HG02759 (cell line): Measurements from ENCODE around the gene KAZN.

Source experiments
- ATAC-seq: cut with Tn5 transposase; IDR thresholded peaks from one replicate; pipeline ENCODE4 v1.9.1; 2021; ENCODE audit warnings: mild to moderate bottlenecking, moderate library complexity; ENCODE audit not compliant: unreplicated experiment

The KAZN gene

DNA sequence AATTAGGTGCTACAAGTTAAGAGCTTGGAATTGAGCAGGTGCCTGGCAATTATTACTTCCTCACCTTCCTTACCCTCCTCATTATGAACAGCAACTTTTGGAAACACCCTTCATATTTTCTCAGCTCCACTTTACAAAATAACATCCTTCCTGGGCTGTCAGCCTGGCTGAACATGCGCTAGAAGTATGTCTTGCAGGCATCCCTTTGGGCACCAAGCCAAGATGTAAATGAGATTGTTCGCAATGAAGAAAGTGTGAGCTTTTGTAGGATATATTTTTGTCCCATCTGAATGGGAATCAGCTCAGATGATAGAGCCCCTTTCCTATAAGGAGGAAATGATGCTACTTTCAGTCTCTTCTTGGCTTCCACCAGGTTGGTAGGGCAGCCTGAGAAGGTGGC lies 245.9 kb downstream of the KAZN start:
- ATAC-seq = no peak

DNA sequence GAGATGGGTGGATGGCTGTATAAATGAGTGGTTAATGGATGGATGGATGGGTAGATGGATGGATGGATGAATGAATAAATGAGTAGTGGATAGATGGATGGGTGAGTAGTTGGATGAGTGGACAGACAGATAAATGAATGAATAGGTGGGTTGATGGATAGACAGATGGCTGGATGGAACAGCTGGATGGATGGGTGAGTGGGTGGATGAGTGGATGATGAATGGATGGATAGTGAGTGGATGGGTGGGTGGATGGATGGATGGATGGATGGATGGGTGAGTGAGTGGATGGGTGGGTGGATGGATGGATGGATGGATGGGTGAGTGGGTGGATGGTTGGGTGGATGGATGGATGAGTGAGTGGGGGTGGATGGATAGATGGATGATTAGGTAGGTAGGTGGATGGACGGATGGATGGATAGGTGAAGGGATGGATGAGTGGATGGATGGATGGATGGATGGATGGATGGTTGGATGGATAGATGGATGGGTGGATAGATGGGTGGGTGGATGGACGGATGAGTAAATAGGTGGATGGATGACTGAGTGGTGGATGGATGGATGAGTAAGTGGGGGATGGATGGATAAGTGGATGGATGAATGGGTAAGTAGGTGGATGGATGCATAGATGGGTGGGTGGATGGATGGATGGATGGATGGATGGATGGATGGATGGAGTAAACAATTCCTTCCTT lies 246.6 kb downstream of the KAZN start:
- no peak for ATAC-seq

DNA sequence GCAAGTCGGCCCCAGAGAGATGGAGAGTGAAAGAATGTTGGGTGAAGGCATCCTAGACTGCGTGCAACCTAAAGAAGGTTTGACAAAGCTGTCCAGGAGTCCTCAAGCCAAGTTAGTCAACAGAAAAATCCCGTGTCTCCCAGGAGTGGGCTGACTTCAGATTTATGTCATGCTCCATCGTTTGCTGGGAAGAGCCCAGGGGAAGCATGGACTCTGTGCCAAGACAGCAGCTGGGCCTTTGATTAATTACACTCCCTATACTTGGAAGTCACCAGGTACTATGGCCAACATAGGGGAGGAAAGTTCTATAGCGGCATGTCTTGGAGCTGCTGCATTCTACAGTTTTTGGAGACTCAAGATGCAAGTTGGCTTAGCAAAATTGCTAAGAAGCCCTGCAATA lies 247.4 kb downstream of the KAZN start:
- no peak for ATAC-seq

DNA sequence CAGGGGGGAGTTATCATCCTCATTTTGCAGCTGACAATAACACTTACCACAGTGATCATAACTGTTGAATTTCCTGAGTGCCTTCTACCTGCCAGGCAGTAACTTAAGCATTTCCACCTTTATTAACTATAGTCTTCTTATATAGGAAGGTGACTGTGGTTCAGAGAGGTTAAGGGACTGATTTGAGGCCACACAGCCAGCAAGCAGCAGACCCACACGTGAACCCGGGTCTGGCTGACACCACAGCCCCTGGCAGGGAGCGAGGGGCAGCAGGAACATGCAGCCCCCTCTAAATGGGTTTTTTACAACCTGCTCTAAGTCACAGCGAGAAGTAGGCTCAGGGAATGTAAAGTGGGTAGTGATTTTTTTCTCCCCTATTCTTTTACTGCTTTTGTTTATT lies 248.2 kb downstream of the KAZN start:
- ATAC-seq = no peak

DNA sequence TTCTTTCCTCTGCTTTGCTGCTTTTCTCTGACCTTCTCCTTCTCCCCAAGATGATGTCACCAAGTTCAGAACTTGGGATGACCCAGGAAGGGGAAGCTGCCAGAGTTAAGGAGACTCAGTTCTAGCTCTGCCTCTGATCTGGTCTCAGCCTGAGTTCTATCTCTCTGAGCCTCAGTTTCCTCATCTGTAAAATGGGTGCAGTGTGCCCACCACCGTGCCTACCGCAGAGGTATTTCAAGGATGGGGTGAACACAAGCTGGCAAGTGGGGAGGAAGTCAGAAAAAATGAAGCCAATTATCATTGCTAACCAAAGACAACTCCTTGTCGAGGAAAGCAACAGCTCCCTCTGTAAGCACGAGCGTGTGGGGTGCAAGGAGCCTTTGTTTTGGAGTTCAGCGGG lies 249.7 kb downstream of the KAZN start:
- no peak for ATAC-seq

DNA sequence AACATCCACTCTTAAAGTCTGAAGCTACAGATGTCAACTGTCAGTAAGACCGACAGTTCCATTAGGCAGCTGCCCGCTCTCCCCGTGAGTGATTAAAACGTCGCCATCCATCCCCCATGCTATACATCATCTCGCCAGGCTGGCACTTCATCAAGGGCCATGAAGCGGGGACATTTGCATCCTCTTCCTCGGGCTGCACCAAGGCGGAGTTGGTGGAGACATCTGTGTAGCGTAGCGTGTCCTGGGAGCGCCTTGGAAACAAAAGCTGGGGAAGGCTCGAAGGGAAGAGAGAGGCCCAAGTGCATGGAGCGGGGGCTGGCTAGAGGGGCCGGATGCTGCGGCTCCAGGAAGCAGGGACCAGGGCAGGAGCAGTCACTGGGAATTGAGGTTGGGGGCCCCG lies 250.1 kb downstream of the KAZN start:
- ATAC-seq = no peak

DNA sequence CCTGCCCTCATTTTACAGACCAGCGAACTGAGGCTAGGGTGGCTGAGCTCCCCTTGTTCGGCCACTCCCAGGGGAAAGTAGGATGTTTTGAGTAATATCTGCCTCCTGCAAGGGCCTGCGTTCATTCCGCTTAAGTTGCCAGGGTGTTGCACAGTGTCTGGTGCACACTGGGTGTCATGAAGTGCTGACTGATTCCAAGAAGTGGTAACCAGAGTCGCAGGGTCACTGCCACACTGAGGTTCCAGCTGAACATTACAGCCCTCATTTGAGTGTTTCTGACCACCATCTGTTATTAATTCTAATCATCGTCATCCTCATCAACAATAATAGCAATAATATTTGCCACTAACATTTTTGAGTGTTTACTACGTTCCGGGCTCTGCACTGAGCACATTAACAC lies 250.6 kb downstream of the KAZN start:
- no peak for ATAC-seq

DNA sequence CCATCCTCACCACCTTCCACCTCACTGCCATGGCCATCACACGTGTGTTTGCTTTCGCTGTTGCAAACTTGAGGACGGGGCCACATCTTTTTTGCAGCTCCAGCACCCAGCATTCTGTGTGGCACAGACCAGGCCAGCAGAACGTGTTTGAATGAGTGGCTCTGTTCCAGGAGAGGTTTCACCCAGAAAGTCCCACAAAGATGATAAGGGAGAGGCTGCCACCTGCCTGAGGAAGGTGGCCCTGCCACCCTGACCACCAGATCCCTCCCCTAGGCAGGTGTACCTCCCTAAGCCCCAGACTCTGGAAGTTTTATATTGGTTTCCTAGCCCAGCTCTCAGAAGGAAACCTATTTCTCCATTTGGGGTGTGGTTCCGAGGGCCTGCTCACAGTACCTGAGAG lies 252.1 kb downstream of the KAZN start:
- ATAC-seq = no peak

DNA sequence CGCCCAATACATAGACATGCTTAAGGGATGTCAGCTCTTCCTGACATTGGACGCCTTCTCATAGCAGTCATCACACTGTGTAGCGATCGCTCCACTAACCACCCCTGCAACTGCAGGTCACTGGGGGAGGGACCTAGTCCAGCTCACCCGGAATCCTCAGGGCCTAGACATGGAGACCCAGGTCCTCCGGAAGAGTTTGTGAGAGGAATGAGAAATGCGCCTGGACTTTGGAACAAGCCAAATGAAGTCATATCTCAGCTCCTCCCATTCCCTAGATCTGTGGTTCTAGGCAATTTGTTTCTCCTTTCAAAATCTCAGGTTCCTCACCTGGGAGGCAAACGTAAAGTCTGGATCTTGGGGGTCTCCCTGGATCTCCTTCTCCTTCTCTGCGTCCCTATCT lies 253.3 kb downstream of the KAZN start:
- no peak for ATAC-seq

DNA sequence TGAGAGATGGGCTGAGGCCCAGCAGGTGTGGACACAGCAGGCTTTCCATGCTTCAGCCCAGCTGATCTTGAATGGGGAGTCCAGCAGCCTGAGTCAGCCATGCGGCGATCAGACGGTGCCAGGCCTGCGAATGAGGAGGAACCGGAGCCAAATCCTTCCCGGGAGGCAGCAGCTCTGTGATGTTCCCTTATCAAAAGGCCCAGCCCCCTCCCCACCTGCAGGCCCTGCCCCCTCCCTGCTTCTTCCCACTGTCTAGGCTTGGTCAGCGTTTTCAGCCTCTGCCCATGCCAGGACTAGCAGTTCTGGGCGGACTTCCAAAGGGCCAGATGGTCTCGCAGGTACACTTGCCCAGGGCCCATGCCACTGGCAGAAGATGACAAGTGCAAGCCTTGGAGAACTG lies 253.8 kb downstream of the KAZN start:
- ATAC-seq = no peak

DNA sequence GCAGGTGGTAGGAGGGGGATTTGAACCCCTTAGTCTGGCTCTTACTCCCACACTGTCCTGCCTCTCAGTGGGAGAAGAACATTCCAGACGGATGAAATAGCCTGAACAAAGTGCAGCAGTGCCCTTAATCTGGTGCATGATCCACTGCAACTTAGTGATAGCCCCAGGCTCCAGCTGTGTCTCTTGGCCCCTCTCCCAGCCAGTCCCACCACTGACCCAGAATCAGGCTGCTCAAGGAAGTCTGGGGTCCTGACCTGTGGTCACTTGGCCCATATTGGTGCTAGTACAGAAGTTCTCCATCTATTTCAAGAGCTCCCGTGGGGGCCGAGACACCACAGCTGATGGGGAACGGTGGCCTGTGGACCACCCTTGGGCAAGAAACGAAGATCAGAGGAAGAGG lies 255.0 kb downstream of the KAZN start:
- no peak for ATAC-seq

DNA sequence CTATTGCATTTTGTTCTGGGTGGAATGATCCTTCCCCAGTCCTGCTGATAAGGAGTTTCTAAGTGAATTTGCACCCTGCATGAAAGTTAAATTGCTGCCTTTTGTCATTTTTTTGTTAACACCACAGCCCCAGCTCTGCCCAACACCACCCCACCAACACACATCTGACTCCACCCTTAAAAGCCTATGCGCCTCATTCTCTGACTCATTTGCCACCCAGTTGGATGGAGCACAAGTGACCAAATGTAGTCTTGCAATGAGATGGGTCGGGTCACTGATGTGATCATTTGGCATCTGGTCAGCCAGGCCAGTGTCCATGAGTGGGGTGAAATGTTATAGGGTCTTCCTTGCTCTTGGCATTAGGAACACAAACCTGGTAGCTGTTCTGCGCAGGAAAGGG lies 256.8 kb downstream of the KAZN start:
- ATAC-seq = no peak

DNA sequence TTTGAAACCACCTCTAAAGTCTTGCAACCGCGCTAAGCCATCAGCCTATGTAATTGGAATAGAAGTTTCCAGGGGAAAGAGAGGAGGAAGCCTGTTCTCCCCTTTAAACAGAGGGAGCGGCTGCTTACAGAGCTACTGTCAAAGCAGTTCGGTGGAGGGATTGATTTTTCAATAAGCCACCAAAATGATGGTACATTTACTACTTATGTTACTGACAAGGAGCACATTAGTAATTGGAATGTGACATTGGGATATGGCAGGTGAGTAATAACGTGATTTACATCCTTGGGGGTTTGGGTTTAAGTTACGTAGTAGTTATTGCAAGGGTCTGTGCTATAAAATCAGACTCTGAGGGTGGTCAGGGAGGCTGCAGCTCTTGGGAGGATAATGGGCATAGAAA lies 257.3 kb downstream of the KAZN start:
- ATAC-seq = no peak

DNA sequence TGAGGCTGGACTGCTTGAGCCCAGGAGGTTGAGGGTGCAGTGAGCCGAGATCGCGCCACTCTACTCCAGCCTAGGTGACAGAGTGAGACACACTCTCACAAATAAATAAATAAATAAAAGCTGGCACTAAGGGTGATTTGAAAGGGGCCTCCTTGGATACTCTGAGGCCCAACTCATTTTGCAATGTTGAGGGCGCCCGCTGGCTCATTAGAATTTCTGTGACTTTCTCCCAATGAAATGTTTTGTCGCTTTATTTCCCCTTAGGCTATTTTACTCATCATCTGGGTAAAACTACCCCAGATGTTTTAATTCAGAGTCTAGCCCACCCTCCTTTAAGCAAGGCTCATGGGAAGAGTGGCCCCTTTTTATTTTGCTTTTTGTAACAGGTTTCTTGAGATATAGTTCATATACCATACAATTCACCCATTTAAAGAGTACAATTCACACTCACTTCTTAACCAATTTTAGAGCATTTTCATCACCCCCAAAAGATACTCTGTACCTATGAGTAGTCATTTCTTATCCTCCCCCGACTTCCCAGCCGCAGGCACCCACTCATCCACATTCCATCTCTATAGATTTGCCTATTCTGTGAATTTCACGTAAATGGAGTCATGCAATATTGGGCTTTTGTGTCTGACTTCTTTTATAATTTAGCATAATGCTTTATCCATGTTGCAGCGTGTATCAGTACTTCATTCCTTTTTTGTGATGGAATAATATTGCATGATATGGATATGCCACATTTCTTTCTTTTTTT lies 259.1 kb downstream of the KAZN start:
- no peak for ATAC-seq

DNA sequence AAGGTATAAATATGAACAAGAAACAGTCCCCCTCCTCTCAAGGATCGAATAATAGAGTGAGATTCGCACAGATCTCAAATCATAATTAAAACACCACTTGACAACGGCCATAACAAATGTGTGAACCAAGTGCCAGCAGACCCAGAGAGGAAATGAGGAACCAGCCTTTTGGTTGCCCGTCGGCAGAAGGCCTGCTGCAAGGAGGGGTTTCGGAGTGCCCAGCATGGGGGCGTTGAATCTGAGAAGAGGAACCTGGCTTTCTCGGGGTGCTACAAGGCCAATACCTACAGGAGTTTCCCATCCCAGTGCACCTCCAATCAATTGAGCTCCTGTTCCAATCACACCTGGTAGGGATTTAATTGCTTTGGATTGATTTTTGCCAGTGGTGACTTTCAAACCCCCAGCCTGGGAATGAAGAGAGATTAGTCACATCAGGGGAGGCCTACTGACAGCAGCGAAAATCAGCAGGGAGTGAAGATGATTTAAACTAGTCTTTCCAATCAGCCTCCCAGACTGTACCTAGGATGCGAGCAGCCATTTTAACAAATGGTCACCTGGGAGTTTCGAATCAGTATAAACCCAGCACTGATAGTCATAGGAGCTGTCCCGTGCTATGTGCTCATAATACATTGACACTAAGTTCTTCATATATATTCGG lies 263.8 kb downstream of the KAZN start:
- ATAC-seq = no peak

DNA sequence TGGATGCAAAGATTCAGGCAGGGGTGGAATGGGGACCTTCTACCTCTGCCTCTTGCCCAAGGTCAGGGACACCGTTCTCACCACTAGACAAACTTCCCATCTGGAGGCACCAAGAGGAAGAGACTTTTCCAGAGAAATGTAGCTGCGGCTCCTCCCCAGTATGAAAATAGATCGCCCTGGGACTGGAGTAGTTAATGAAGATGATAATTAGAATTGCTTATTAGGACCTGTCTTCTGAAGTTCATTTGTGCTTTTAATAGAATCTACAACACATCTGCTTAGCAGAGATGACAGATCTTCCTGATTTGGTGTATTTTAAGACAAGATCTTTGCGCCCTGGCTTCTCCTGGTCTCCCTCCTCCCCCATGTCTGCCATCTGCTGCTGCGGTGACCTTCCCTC lies 266.6 kb downstream of the KAZN start:
- no peak for ATAC-seq

DNA sequence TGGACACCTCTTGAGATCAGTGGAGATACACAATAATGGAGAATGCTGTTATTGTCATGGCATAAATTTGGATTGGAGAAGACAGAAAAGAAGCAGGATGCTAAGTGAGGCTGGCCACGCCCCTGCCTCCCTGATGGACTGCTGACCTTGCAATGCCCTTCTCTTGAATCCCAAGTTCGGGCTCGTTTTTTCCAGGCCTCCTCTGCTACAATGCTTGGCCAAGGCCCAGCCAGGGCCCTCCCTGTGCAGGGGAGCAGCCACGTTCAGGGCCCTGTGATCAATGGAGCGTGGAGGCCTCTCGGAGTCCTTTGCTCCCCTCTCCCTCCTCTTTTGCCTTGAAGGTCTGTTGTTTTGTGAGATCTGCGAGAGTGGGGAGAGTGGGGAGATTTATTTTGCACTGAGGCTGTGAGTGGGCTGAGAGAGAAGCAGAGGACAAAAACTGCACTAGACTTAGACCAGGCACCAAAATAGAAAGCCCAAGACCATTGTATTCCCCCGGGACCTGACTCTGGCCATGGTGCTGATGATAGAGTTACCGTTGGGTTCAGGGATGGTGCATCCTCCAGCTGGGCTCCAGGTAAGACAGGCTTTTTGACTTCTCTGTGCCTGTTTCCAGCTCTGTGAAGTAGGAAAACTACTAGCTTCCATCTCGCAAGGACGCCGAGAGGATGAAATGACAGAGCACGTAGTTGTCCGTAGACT lies 268.6 kb downstream of the KAZN start:
- ATAC-seq = no peak

DNA sequence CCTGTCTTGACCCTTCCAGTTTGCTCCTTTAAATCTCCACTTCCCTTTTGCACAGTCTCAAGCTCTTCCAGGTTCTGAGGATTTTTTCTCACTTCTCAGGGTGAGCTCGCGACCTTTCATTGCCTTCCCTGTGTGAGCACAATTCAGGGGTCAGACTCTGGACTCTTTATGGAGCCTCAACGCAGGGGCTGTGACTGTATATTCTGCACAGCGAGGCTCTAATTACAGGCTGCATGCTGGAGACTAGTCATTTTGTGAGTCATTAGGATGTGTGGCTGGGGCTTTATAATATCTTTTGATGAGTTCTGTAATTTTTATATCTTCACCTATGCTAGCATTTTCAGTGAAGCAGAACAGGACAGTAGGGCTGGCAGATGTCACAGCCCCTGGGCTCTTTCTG lies 270.7 kb downstream of the KAZN start:
- no peak for ATAC-seq

DNA sequence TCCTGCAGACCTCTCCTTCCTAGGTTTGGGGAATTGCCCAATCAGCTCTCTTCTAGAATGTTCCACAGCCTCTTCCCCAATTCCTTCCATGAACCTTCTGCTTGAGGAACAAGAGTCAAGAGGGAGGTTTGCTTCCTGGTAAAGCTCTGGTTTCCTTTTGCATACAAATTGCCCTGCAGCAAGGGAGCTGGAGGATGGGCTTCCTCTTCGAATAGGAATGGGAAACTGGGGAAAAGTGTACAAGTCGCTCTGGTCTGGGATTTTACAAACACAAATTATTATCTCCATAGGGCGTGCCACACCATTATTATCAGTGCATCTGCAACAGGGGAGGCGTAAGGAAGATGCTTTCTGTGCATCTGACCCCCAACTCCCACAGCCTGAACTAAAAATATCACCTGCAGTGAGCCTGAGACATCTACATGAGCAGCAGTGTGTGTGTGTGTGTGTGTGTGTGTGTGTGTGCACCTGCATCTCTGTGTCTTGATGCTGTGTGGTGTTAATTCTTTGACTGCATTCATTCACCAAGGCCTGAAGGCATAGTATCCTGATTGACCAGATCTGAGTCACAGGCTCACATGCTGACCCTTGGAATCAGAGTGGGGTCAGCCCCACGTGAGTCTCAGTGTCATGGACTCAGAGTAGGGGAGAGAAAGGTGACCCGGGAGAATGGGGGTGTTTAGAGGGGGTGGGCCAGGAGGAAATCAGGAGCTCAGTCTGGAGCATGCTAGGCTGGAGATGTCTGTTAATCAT lies 272.9 kb downstream of the KAZN start:
- ATAC-seq = no peak

DNA sequence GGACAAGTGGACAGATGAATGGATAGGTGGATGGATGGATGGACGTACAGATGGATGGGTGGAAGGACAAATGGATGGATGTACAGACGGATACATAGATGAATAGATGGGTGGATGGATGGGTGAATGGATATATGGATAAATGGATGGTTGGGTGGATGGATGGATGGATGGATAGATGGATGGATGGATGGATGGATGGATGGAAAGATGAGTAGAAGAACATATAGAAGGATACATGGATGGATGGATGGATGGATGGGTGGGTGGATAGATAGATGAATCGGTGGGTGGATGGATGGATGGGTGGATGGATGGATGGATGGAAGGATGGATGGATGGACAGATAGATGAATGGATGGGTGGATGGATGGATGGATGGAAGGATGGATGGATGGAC lies 274.3 kb downstream of the KAZN start:
- no peak for ATAC-seq

DNA sequence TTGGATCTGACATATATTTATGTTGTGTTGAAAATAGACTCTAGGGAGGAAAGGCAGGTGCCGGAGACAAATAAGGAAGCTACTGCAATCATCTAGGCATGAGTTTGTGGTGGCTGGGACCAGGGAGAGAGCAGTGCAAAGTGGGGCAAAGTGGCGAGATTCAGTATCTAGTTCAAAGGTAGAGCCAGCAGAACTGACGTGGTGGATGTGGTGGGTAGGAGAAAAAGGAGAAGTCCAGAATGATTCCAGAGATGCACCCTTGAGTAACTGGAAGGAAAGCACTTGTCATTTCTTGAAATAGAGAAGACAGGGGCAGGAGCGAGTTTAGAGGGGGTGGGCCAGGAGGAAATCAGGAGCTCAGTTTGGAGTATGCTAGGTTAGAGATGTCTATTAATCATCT lies 275.2 kb downstream of the KAZN start:
- no peak for ATAC-seq
